ENCODE measurements around the gene LMAN2. TPM values are rescaled to one million over a fixed set of nuclear protein-coding genes. Genes with fewer than 3 reads are reported as not detected.

Gene LMAN2
- total RNA-seq, 1 experiment from 2014 or later: 144 TPM

- no peak overlapping the region for H3K27ac ChIP-seq
- no peaks in the 10 kb centered on the region for H3K9me3 ChIP-seq (replicated peaks)
- no peaks in the 10 kb centered on the region for H3K27me3 ChIP-seq
- no peaks in the 10 kb centered on the region for H3K4me1 ChIP-seq
- H3K36me3 ChIP-seq: peaks cover 19% of the 10 kb centered on the region
- no peak overlapping the region for H3K4me3 ChIP-seq
- DNase-seq: no peak
Measured at GRCh38 chr5:177335701-177336065, 15.8 kb downstream of the LMAN2 start.

GRCh38 chr5:177334781-177335700 is 16.4 kb downstream of the LMAN2 start:
- no peak for DNase-seq

GRCh38 chr5:177334155-177334551 is 17.3 kb downstream of the LMAN2 start:
- no peak overlapping the region for H3K27ac ChIP-seq
- H3K27me3 ChIP-seq: no peaks in the 10 kb centered on the region
- no peak overlapping the region for H3K4me3 ChIP-seq
- H3K4me1 ChIP-seq: no peaks in the 10 kb centered on the region
- peaks cover 21% of the 10 kb centered on the region for H3K36me3 ChIP-seq
- no peak for DNase-seq
- no peaks in the 10 kb centered on the region for H3K9me3 ChIP-seq (replicated peaks)

More at GRCh38 chr5:177334781-177335700, 16.4 kb downstream of the LMAN2 start:
- Histone ChIP-seq H3K27me3 (no peaks in the 10 kb centered on the region), H3K4me1 (no peaks in the 10 kb centered on the region), H3K4me3 (no peak overlapping the region), H3K9me3 (replicated peaks) (no peaks in the 10 kb centered on the region), H3K27ac (no peak overlapping the region), H3K36me3 (peaks cover 21% of the 10 kb centered on the region)

- Histone ChIP-seq H3K27me3 (no peaks in the 10 kb centered on the region), H3K4me1 (no peaks in the 10 kb centered on the region), H3K27ac (no peak overlapping the region), H3K4me3 (no peak overlapping the region), H3K36me3 (peaks cover 21% of the 10 kb centered on the region), H3K9me3 (replicated peaks) (no peaks in the 10 kb centered on the region)
- no peak for DNase-seq
Measured at GRCh38 chr5:177333420-177334154, 17.9 kb downstream of the LMAN2 start.

- Histone ChIP-seq H3K36me3 (peaks cover 21% of the 10 kb centered on the region), H3K4me3 (no peak overlapping the region), H3K9me3 (replicated peaks) (no peaks in the 10 kb centered on the region), H3K27me3 (no peaks in the 10 kb centered on the region), H3K4me1 (no peaks in the 10 kb centered on the region), H3K27ac (no peak overlapping the region)
- no peak for DNase-seq
Measured at GRCh38 chr5:177332896-177333260, 18.6 kb downstream of the LMAN2 start.

GRCh38 chr5:177332031-177332895 is 19.2 kb downstream of the LMAN2 start:
- Histone ChIP-seq H3K36me3 (peaks cover 18% of the 10 kb centered on the region), H3K9me3 (replicated peaks) (no peaks in the 10 kb centered on the region), H3K4me3 (no peak overlapping the region), H3K27ac (no peak overlapping the region), H3K4me1 (no peaks in the 10 kb centered on the region), H3K27me3 (no peaks in the 10 kb centered on the region)
- no peak for DNase-seq

- Histone ChIP-seq H3K27ac (no peak overlapping the region), H3K4me3 (no peak overlapping the region), H3K36me3 (peaks cover 13% of the 10 kb centered on the region), H3K9me3 (replicated peaks) (no peaks in the 10 kb centered on the region), H3K4me1 (0 out of 2 replicates have a peak, but pooled peaks cover under 1% of the 10 kb centered on the region), H3K27me3 (no peaks in the 10 kb centered on the region)
- DNase-seq: no peak
Measured at GRCh38 chr5:177330991-177331842, 20.3 kb downstream of the LMAN2 start.

- Histone ChIP-seq H3K27me3 (no peaks in the 10 kb centered on the region), H3K27ac (no peak overlapping the region), H3K9me3 (replicated peaks) (no peaks in the 10 kb centered on the region), H3K4me1 (0 out of 2 replicates have a peak, but pooled peaks cover 5% of the 10 kb centered on the region), H3K4me3 (no peak overlapping the region), H3K36me3 (peaks cover 13% of the 10 kb centered on the region)
- no peak for DNase-seq
Measured at GRCh38 chr5:177329883-177330282, 21.6 kb downstream of the LMAN2 start.

- Histone ChIP-seq H3K27me3 (no peaks in the 10 kb centered on the region), H3K27ac (no peak overlapping the region), H3K4me3 (no peak overlapping the region), H3K9me3 (replicated peaks) (no peaks in the 10 kb centered on the region), H3K4me1 (0 out of 2 replicates have a peak, but pooled peaks cover 5% of the 10 kb centered on the region), H3K36me3 (peaks cover 5% of the 10 kb centered on the region)
- no peak for DNase-seq
Measured at GRCh38 chr5:177328545-177329231, 22.8 kb downstream of the LMAN2 start.

GRCh38 chr5:177327539-177328522 is 23.6 kb downstream of the LMAN2 start:
- no peaks in the 10 kb centered on the region for H3K27me3 ChIP-seq
- H3K36me3 ChIP-seq: 0 out of 2 replicates have a peak, but pooled peaks cover 2% of the 10 kb centered on the region
- H3K4me3 ChIP-seq: no peak overlapping the region
- no peaks in the 10 kb centered on the region for H3K9me3 ChIP-seq (replicated peaks)
- no peak overlapping the region for H3K27ac ChIP-seq
- DNase-seq: no peak
- H3K4me1 ChIP-seq: 0 out of 2 replicates have a peak, but pooled peaks cover 5% of the 10 kb centered on the region

GRCh38 chr5:177325868-177326381 is 25.5 kb downstream of the LMAN2 start:
- Histone ChIP-seq H3K36me3 (0 out of 2 replicates have a peak, but pooled peaks cover 2% of the 10 kb centered on the region), H3K9me3 (replicated peaks) (no peaks in the 10 kb centered on the region), H3K4me1 (0 out of 2 replicates have a peak, but pooled peaks cover 5% of the 10 kb centered on the region), H3K27me3 (no peaks in the 10 kb centered on the region), H3K27ac (no peak overlapping the region), H3K4me3 (no peak overlapping the region)
- DNase-seq: no peak

GRCh38 chr5:177320879-177321278 is 30.6 kb downstream of the LMAN2 start:
- Histone ChIP-seq H3K36me3 (no peaks in the 10 kb centered on the region), H3K27me3 (no peaks in the 10 kb centered on the region), H3K27ac (no peak overlapping the region), H3K9me3 (replicated peaks) (no peaks in the 10 kb centered on the region), H3K4me1 (0 out of 2 replicates have a peak, but pooled peaks cover 2% of the 10 kb centered on the region), H3K4me3 (no peak overlapping the region)
- DNase-seq: no peak
